H9 (cell line): ENCODE results near the gene BSN. TPM values are rescaled to one million over a fixed set of nuclear protein-coding genes. Genes with fewer than 3 reads are reported as not detected.

Experiments
- DNase-seq: peaks from one replicate; pipeline ENCODE4 v3.0.0-alpha.2; 2017
- H2AFZ ChIP-seq: one replicate; pipeline ENCODE4 v1.6.1; 2013; ENCODE audit warnings: mild to moderate bottlenecking, low read length, control low read depth, moderate library complexity
- H2AK5ac ChIP-seq: 2 replicates; pipeline ENCODE4 v1.6.1; 2013; ENCODE audit warnings: low read length, control low read depth, mixed read lengths; ENCODE audit not compliant: insufficient read length
- H2BK120ac ChIP-seq: one replicate; pipeline ENCODE4 v1.6.1; 2013; ENCODE audit warnings: low read depth, mild to moderate bottlenecking, low read length, control low read depth, inconsistent platforms; ENCODE audit not compliant: poor library complexity, severe bottlenecking
- H2BK12ac ChIP-seq: 2 replicates; pipeline ENCODE4 v1.6.1; 2013; ENCODE audit warnings: low read length, control low read depth, mixed read lengths, low read depth; ENCODE audit not compliant: insufficient read length
- H2BK15ac ChIP-seq: 2 replicates; pipeline ENCODE4 v1.6.1; 2013; ENCODE audit warnings: low read depth, low read length, control low read depth
- H2BK20ac ChIP-seq: one replicate; pipeline ENCODE4 v1.6.1; 2013; ENCODE audit warnings: low read depth, mild to moderate bottlenecking, low read length, control low read depth, inconsistent platforms; ENCODE audit not compliant: poor library complexity, severe bottlenecking
- H2BK5ac ChIP-seq: 2 replicates; pipeline ENCODE4 v1.6.1; 2013; ENCODE audit warnings: low read length, control low read depth, mixed read lengths; ENCODE audit not compliant: insufficient read length
- H3K14ac ChIP-seq: 2 replicates; pipeline ENCODE4 v1.6.1; 2013; ENCODE audit warnings: low read length, control low read depth; ENCODE audit not compliant: insufficient read depth
- H3K18ac ChIP-seq: 2 replicates; pipeline ENCODE4 v1.6.1; 2013; ENCODE audit warnings: low read depth, mild to moderate bottlenecking, mixed read lengths, low read length, control low read depth; ENCODE audit not compliant: insufficient read length
- H3K23ac ChIP-seq: 2 replicates; pipeline ENCODE4 v1.6.1; 2013; ENCODE audit warnings: low read length, control low read depth, mixed read lengths, low read depth; ENCODE audit not compliant: insufficient read length
- H3K23me2 ChIP-seq: 2 replicates; pipeline ENCODE4 v1.6.1; 2013; ENCODE audit warnings: low read depth, mild to moderate bottlenecking, mixed read lengths, low read length, control low read depth; ENCODE audit not compliant: insufficient read length, poor library complexity, severe bottlenecking
- H3K27ac ChIP-seq: 2 replicates; pipeline ENCODE4 v1.5.1; 2013; ENCODE audit warnings: low read length, control low read depth, mixed read lengths, low read depth; ENCODE audit not compliant: insufficient read length
- H3K27me3 ChIP-seq: 2 replicates; pipeline ENCODE4 v1.6.1; 2013; ENCODE audit warnings: low read length, control low read depth, inconsistent platforms; ENCODE audit not compliant: insufficient read depth
- H3K4ac ChIP-seq: 2 replicates; pipeline ENCODE4 v1.6.1; 2013; ENCODE audit warnings: low read depth, mild to moderate bottlenecking, control low read depth, inconsistent platforms, low read length, moderate library complexity
- H3K4me1 ChIP-seq: 2 replicates; pipeline ENCODE4 v1.6.1; 2013; ENCODE audit warnings: low read length, control low read depth, inconsistent platforms; ENCODE audit not compliant: insufficient read depth
- H3K4me2 ChIP-seq: 2 replicates; pipeline ENCODE4 v1.6.1; 2013; ENCODE audit warnings: low read length, control low read depth, mixed read lengths; ENCODE audit not compliant: insufficient read length, insufficient read depth
- H3K56ac ChIP-seq: 2 replicates; pipeline ENCODE4 v1.6.1; 2013; ENCODE audit warnings: low read depth, mild to moderate bottlenecking, mixed read lengths, low read length, control low read depth; ENCODE audit not compliant: insufficient read length
- H3K79me1 ChIP-seq: 2 replicates; pipeline ENCODE4 v1.6.1; 2013; ENCODE audit warnings: low read depth, mild to moderate bottlenecking, moderate library complexity, low read length, control low read depth, inconsistent platforms; ENCODE audit not compliant: insufficient read depth, poor library complexity, severe bottlenecking
- H3K79me2 ChIP-seq: 2 replicates; pipeline ENCODE4 v1.6.1; 2013; ENCODE audit warnings: low read length, control low read depth, inconsistent platforms; ENCODE audit not compliant: insufficient read depth
- H3K9ac ChIP-seq: 2 replicates; pipeline ENCODE4 v1.6.1; 2013; ENCODE audit warnings: low read length, control low read depth, mixed read lengths; ENCODE audit not compliant: insufficient read length; ENCODE audit errors: extremely low read depth
- H3K9me3 ChIP-seq: one replicate; pipeline ENCODE4 v1.6.1; 2013; ENCODE audit warnings: low read depth, low read length, inconsistent platforms; ENCODE audit not compliant: control insufficient read depth
- H3T11ph ChIP-seq: one replicate; pipeline ENCODE4 v1.6.1; 2013; ENCODE audit warnings: mild to moderate bottlenecking, low read length, control low read depth, inconsistent platforms
- H4K20me1 ChIP-seq: one replicate; pipeline ENCODE4 v1.6.1; 2013; ENCODE audit not compliant: control insufficient read depth, insufficient read length, insufficient read depth
- H4K5ac ChIP-seq: 2 replicates; pipeline ENCODE4 v1.6.1; 2013; ENCODE audit warnings: low read depth, mild to moderate bottlenecking, mixed read lengths, low read length, control low read depth; ENCODE audit not compliant: insufficient read length
- H4K8ac ChIP-seq: replicated peaks from 2 replicates; pipeline ENCODE4 v1.6.1; 2013; ENCODE audit warnings: low read length, control low read depth, mixed read lengths, low read depth; ENCODE audit not compliant: insufficient read length
- H4K91ac ChIP-seq: 2 replicates; pipeline ENCODE4 v1.6.1; 2013; ENCODE audit warnings: low read depth, mild to moderate bottlenecking, moderate library complexity, mixed read lengths, low read length, control low read depth; ENCODE audit not compliant: insufficient read length
- H3K27ac Mint-ChIP-seq, 3 experiments: 2 replicates in 2 of 3; 3 replicates in 1 of 3; pipeline ENCODE4 v1.8.0; 2020 to 2021; ENCODE audit warnings: mixed read lengths in 3 of 3, mild to moderate bottlenecking in 1 of 3, moderate library complexity in 1 of 3
- H3K27me3 Mint-ChIP-seq: 2 replicates; pipeline ENCODE4 v1.8.0; 2021; ENCODE audit warnings: low read depth, mild to moderate bottlenecking, moderate library complexity, mixed read lengths
- H3K36me3 Mint-ChIP-seq, 3 experiments: 2 replicates in 2 of 3; 3 replicates in 1 of 3; pipeline ENCODE4 v1.8.0; 2020 to 2021; ENCODE audit warnings: low read depth in 3 of 3, mixed read lengths in 3 of 3; ENCODE audit not compliant: insufficient read depth in 1 of 3
- H3K4me1 Mint-ChIP-seq, 2 experiments: 2 replicates each; pipeline ENCODE4 v1.8.0; 2020; ENCODE audit warnings: mixed read lengths in 2 of 2
- H3K4me3 Mint-ChIP-seq, 2 experiments: 2 replicates in 1 of 2; 3 replicates in 1 of 2; pipeline ENCODE4 v1.8.0; 2020 to 2021; ENCODE audit warnings: mild to moderate bottlenecking in 2 of 2, mixed read lengths in 2 of 2, moderate library complexity in 1 of 2
- H3K9me3 Mint-ChIP-seq, 2 experiments: 2 replicates in 1 of 2; 3 replicates in 1 of 2; pipeline ENCODE4 v1.8.0; 2020; ENCODE audit warnings: mild to moderate bottlenecking in 2 of 2, mixed read lengths in 2 of 2, moderate library complexity in 1 of 2
- WGBS: extraction: QIAGEN DNeasy Blood & Tissue Kit; methylation state at CpG from one replicate; pipeline ENCODE4 v1.1.7; 2013; ENCODE audit warnings: missing lambda C conversion rate, low lambda C conversion rate, mixed read lengths; ENCODE audit not compliant: insufficient read length; ENCODE audit errors: extremely low coverage; 5-methylcytosine and 5-hydroxymethylcytosine counted together
- total RNA-seq: library from RNA; stranded (reverse); gene quantifications from 2 replicates; pipeline ENCODE4 v1.2.1, GENCODE V29; 2021
- TF ChIP-seq, protein P1 (sequence below): fragments of 200-600 bp; sonication (generic); conservative IDR thresholded peaks from 3 replicates; pipeline ENCODE4 v1.8.0; 2021; ENCODE audit warnings: antibody characterized with exemption, mild to moderate bottlenecking

BSN gene
- total RNA-seq, 1 experiment from 2014 or later: 2.4 TPM

- no CpG with 5 or more reads among the region's 8 CpGs for WGBS
- no peaks in the 10 kb centered on the region for H3K9me3 Mint-ChIP-seq
- H3K4me3 Mint-ChIP-seq: no peak overlapping the region
- H2BK5ac ChIP-seq: no peak overlapping the region
- H3K23ac ChIP-seq: no peak overlapping the region
- H3K9me3 ChIP-seq: no peaks in the 10 kb centered on the region
- no peak overlapping the region for H2AK5ac ChIP-seq
- H2BK12ac ChIP-seq: no peak overlapping the region
- no peak overlapping the region for H3K27ac ChIP-seq
- H4K91ac ChIP-seq: no peak overlapping the region
- no peaks in the 10 kb centered on the region for H3K23me2 ChIP-seq
- H3K79me1 ChIP-seq: no peaks in the 10 kb centered on the region
- H4K20me1 ChIP-seq: no peaks in the 10 kb centered on the region
- H3K9ac ChIP-seq: no peak overlapping the region
- TF ChIP-seq, protein P1, sequence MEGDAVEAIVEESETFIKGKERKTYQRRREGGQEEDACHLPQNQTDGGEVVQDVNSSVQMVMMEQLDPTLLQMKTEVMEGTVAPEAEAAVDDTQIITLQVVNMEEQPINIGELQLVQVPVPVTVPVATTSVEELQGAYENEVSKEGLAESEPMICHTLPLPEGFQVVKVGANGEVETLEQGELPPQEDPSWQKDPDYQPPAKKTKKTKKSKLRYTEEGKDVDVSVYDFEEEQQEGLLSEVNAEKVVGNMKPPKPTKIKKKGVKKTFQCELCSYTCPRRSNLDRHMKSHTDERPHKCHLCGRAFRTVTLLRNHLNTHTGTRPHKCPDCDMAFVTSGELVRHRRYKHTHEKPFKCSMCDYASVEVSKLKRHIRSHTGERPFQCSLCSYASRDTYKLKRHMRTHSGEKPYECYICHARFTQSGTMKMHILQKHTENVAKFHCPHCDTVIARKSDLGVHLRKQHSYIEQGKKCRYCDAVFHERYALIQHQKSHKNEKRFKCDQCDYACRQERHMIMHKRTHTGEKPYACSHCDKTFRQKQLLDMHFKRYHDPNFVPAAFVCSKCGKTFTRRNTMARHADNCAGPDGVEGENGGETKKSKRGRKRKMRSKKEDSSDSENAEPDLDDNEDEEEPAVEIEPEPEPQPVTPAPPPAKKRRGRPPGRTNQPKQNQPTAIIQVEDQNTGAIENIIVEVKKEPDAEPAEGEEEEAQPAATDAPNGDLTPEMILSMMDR: no peak
- no peaks in the 10 kb centered on the region for H3K4me1 ChIP-seq
- H3K14ac ChIP-seq: no peak overlapping the region; the same call in 1 of the 2 replicates
- no peak overlapping the region for H2AFZ ChIP-seq
- H3K36me3 Mint-ChIP-seq: no peaks in the 10 kb centered on the region; a peak in 1 of 7 replicates
- no peak overlapping the region for H2BK20ac ChIP-seq
- no peak overlapping the region for H3K18ac ChIP-seq
- no peaks in the 10 kb centered on the region for H3K27me3 ChIP-seq
- no peak overlapping the region for H3T11ph ChIP-seq
- H2BK15ac ChIP-seq: no peak overlapping the region
- H3K4ac ChIP-seq: no peak overlapping the region
- H2BK120ac ChIP-seq: no peak overlapping the region
- no peak overlapping the region for H4K8ac ChIP-seq
- no peak for DNase-seq
- H3K79me2 ChIP-seq: no peaks in the 10 kb centered on the region
- H4K5ac ChIP-seq: no peak overlapping the region
- H3K27me3 Mint-ChIP-seq: no peaks in the 10 kb centered on the region
- no peaks in the 10 kb centered on the region for H3K4me1 Mint-ChIP-seq
- no peak overlapping the region for H3K4me2 ChIP-seq
- no peak overlapping the region for H3K56ac ChIP-seq
- peak overlapping the region; percentile 57 to 79 (median 68); a peak in 3 of 7 replicates for H3K27ac Mint-ChIP-seq
Measured at GRCh38 chr3:49653621-49654020, 99.3 kb downstream of the BSN start.
